Activated T-cell treated with anti-CD3 and anti-CD28 coated beads, Interleukin-2, amount 50 U/mL, for 72 hours (primary cell): ENCODE data around the gene MSLN. TPM values are rescaled to one million over a fixed set of nuclear protein-coding genes. Genes with fewer than 3 reads are reported as not detected.
"Not testable (repeated sequence)": the region's sequence is repeated elsewhere in the genome, so short reads cannot be mapped to it uniquely, and the experiment has no call there.

ENCODE experiments used
- ATAC-seq, 2 donors: fragments of 150-1000 bp; cut with Tn5 transposase; replicated peaks in 1 of 2; 2 replicates each; pipeline ENCODE4 v1.10.0; 2021; ENCODE audit warnings: moderate library complexity in 2 of 2, mild to moderate bottlenecking in 1 of 2
- DNase-seq, 2 donors: peaks; one replicate each; pipeline ENCODE4 v3.0.0; 2021 to 2022; ENCODE audit warnings: mixed read lengths in 1 of 2
- H3K27ac Mint-ChIP-seq: one replicate; pipeline ENCODE4 v1.8.0; 2022; ENCODE audit warnings: mild to moderate bottlenecking, moderate library complexity, mixed read lengths
- H3K27me3 Mint-ChIP-seq: one replicate; pipeline ENCODE4 v1.8.0; 2022; ENCODE audit warnings: low read depth, mixed read lengths
- H3K36me3 Mint-ChIP-seq, 2 donors: one replicate each; pipeline ENCODE4 v1.8.0; 2022; ENCODE audit warnings: mixed read lengths in 2 of 2, mild to moderate bottlenecking in 1 of 2; ENCODE audit not compliant: insufficient read depth in 2 of 2
- H3K4me1 Mint-ChIP-seq: one replicate; pipeline ENCODE4 v1.8.0; 2022; ENCODE audit warnings: low read depth, mixed read lengths
- H3K4me3 Mint-ChIP-seq, 2 donors: one replicate each; pipeline ENCODE4 v1.8.0; 2022; ENCODE audit warnings: mild to moderate bottlenecking in 2 of 2, mixed read lengths in 2 of 2, moderate library complexity in 2 of 2
- H3K9me3 Mint-ChIP-seq, 2 donors: one replicate each; pipeline ENCODE4 v1.8.0; 2022; ENCODE audit warnings: mixed read lengths in 2 of 2
- total RNA-seq, 2 donors: library from RNA; stranded (reverse); gene quantifications; one replicate each; pipeline ENCODE4 v1.2.3, GENCODE V29; 2022

The MSLN gene
- total RNA-seq = not detected

- no peak for ATAC-seq
- no peaks in the 10 kb centered on the region for H3K27me3 Mint-ChIP-seq
- H3K9me3 Mint-ChIP-seq = no peaks in the 10 kb centered on the region
- no peak within 1 kb of the TSS for H3K27ac Mint-ChIP-seq
- H3K4me1 Mint-ChIP-seq = no peaks in the 10 kb centered on the region
- H3K36me3 Mint-ChIP-seq = no peaks in the 10 kb centered on the region
- no peak for DNase-seq
- H3K4me3 Mint-ChIP-seq = no peak within 1 kb of the TSS
Observed at GRCh38 chr16:760545-761343, at the start of gene MSLN. Gene MSLN, plus strand, starts transcription at chr16:760734. Its CDS starts 1,947 bp downstream, at chr16:762681.

- DNase-seq (no peak), ATAC-seq (no peak)
- H3K27me3 Mint-ChIP-seq = peaks cover 31% of the 10 kb centered on the region
- peaks cover 4% of the 10 kb centered on the region for H3K4me1 Mint-ChIP-seq
- no peak overlapping the region for H3K27ac Mint-ChIP-seq
- H3K36me3 Mint-ChIP-seq = no peaks in the 10 kb centered on the region
- H3K4me3 Mint-ChIP-seq = no peak overlapping the region
- no peaks in the 10 kb centered on the region for H3K9me3 Mint-ChIP-seq
Observed at GRCh38 chr16:711084-711483, 49.5 kb upstream of the MSLN start.

GRCh38 chr16:711548-712320 lies 48.8 kb upstream of the MSLN start:
- ATAC-seq (peak; percentile 63 to 67), DNase-seq (peak; percentile 86 to 90)
- peaks cover 26% of the 10 kb centered on the region for H3K27me3 Mint-ChIP-seq
- H3K4me3 Mint-ChIP-seq = no peak overlapping the region
- H3K27ac Mint-ChIP-seq = no peak overlapping the region
- no peaks in the 10 kb centered on the region for H3K9me3 Mint-ChIP-seq
- no peaks in the 10 kb centered on the region for H3K36me3 Mint-ChIP-seq
- peaks cover 10% of the 10 kb centered on the region for H3K4me1 Mint-ChIP-seq

GRCh38 chr16:712740-713250 lies 47.7 kb upstream of the MSLN start:
- not testable (repeated sequence) for ATAC-seq, H3K9me3 Mint-ChIP-seq, H3K4me1 Mint-ChIP-seq, H3K4me3 Mint-ChIP-seq, H3K27ac Mint-ChIP-seq, H3K36me3 Mint-ChIP-seq
- DNase-seq = peak; percentile 70 to 74
- peaks cover 15% of the 10 kb centered on the region for H3K27me3 Mint-ChIP-seq

- Mint-ChIP-seq H3K9me3 (no peaks in the 10 kb centered on the region), H3K36me3 (no peaks in the 10 kb centered on the region), H3K4me3 (peak overlapping the region in 1 of 2 donors; percentile 27), H3K27ac (no peak overlapping the region), H3K4me1 (peaks cover 15% of the 10 kb centered on the region), H3K27me3 (peaks cover 7% of the 10 kb centered on the region)
- ATAC-seq = no peak
- no peak for DNase-seq
Observed at GRCh38 chr16:714079-714478, 46.5 kb upstream of the MSLN start.

GRCh38 chr16:714558-715476 lies 45.7 kb upstream of the MSLN start, which contains the start of gene METRN:
Gene METRN, plus strand, starts transcription at chr16:715118. Its CDS starts 172 bp downstream, at chr16:715290.
- Mint-ChIP-seq H3K4me3 (peak within 1 kb of the TSS; percentile 58 to 70), H3K4me1 (peaks cover 23% of the 10 kb centered on the region), H3K27ac (no peak within 1 kb of the TSS), H3K36me3 (no peaks in the 10 kb centered on the region), H3K9me3 (no peaks in the 10 kb centered on the region), H3K27me3 (peaks cover 7% of the 10 kb centered on the region)
- DNase-seq = peak; percentile 94 to 96
- peak; percentile 86 to 87 for ATAC-seq

- Mint-ChIP-seq H3K27me3 (peaks cover 7% of the 10 kb centered on the region), H3K4me3 (peak overlapping the region; percentile 58 to 70), H3K4me1 (peaks cover 28% of the 10 kb centered on the region), H3K27ac (no peak overlapping the region), H3K36me3 (no peaks in the 10 kb centered on the region), H3K9me3 (no peaks in the 10 kb centered on the region)
- DNase-seq = peak; percentile 42 to 45
- ATAC-seq = peak; percentile 23 to 28
Observed at GRCh38 chr16:715477-716199, 44.9 kb upstream of the MSLN start.

GRCh38 chr16:716200-716568 lies 44.4 kb upstream of the MSLN start:
- DNase-seq (no peak), ATAC-seq (no peak)
- no peak overlapping the region for H3K27ac Mint-ChIP-seq
- no peaks in the 10 kb centered on the region for H3K9me3 Mint-ChIP-seq
- H3K36me3 Mint-ChIP-seq = no peaks in the 10 kb centered on the region
- peaks cover 7% of the 10 kb centered on the region for H3K27me3 Mint-ChIP-seq
- peaks cover 28% of the 10 kb centered on the region for H3K4me1 Mint-ChIP-seq
- peak overlapping the region; percentile 65 to 70 for H3K4me3 Mint-ChIP-seq

- H3K4me3 Mint-ChIP-seq = peak overlapping the region; percentile 17 to 70
- H3K4me1 Mint-ChIP-seq = peaks cover 28% of the 10 kb centered on the region
- H3K9me3 Mint-ChIP-seq = no peaks in the 10 kb centered on the region
- no peaks in the 10 kb centered on the region for H3K36me3 Mint-ChIP-seq
- no peak for ATAC-seq
- H3K27me3 Mint-ChIP-seq = peaks cover 7% of the 10 kb centered on the region
- no peak for DNase-seq
- H3K27ac Mint-ChIP-seq = no peak overlapping the region
Observed at GRCh38 chr16:716768-717325, 43.7 kb upstream of the MSLN start.

GRCh38 chr16:717450-718245 lies 42.9 kb upstream of the MSLN start:
- ATAC-seq = no peak
- Mint-ChIP-seq H3K4me3 (no peak overlapping the region), H3K27ac (no peak overlapping the region), H3K9me3 (no peaks in the 10 kb centered on the region), H3K27me3 (peaks cover 4% of the 10 kb centered on the region), H3K4me1 (peaks cover 28% of the 10 kb centered on the region), H3K36me3 (no peaks in the 10 kb centered on the region)
- no peak for DNase-seq

GRCh38 chr16:718389-718788 lies 42.1 kb upstream of the MSLN start:
- Mint-ChIP-seq H3K27me3 (no peaks in the 10 kb centered on the region), H3K9me3 (no peaks in the 10 kb centered on the region), H3K4me3 (no peak overlapping the region), H3K27ac (no peak overlapping the region), H3K4me1 (peaks cover 29% of the 10 kb centered on the region), H3K36me3 (no peaks in the 10 kb centered on the region)
- DNase-seq = no peak
- ATAC-seq = no peak
